Uterus (tissue), 2 donors: ENCODE results near the gene TMEM260.

Experiments
- CTCF ChIP-seq, 4 experiments: fragments of 200-600 bp in 2 of 4; fragments of 450-650 bp in 2 of 4; sonication (generic) in 2 of 4; IDR thresholded peaks; one replicate each; pipeline ENCODE4 v1.5.1; 2016 to 2019; ENCODE audit warnings: antibody characterized with exemption in 4 of 4, mild to moderate bottlenecking in 2 of 4, moderate library complexity in 1 of 4
- POLR2A ChIP-seq, 2 donors: fragments of 450-650 bp; IDR thresholded peaks; one replicate each; pipeline ENCODE4 v1.6.1; 2016; ENCODE audit warnings: antibody characterized with exemption in 2 of 2, mild to moderate bottlenecking in 1 of 2, moderate library complexity in 1 of 2

DNA sequence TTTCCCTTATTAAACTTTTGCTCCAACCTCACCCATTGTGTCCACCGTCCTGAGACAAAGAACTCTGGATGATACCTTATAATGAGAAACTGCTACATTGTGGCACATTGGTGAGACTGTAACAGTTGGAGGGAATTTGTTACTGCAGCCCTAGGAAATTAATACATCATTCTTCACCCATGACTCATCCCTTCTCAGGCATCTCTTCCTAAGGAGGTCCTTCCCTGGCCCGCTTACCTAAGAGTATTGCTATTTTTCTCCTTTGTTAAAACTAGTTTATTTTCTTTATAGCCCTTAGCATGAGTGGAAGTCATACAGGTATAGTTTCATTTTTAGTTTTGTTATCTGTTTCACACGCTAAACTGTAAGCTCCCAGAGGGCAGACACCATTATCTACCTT, 87.1 kb downstream of the TMEM260 start:
- TF ChIP-seq CTCF (IDR thresholded peaks at IDR 0.05) (no peak), POLR2A (IDR thresholded peaks at IDR 0.05) (no peak)
